HG03095 (cell line): ENCODE data around the gene CTBP1.

Experiments
- ATAC-seq: cut with Tn5 transposase; IDR thresholded peaks from one replicate; pipeline ENCODE4 v1.9.1; 2021; ENCODE audit warnings: moderate library complexity; ENCODE audit not compliant: unreplicated experiment

Gene CTBP1

GRCh38 chr4:1211891-1212545 is 36.9 kb downstream of the CTBP1 start:
- no peak for ATAC-seq

GRCh38 chr4:1211371-1211770 is 37.6 kb downstream of the CTBP1 start:
- ATAC-seq = no peak

- ATAC-seq = no peak
Observed at GRCh38 chr4:1210971-1211370, 38.0 kb downstream of the CTBP1 start.

- no peak for ATAC-seq
Observed at GRCh38 chr4:1210241-1210841, 38.6 kb downstream of the CTBP1 start.

GRCh38 chr4:1209821-1210220 is 39.1 kb downstream of the CTBP1 start:
- no peak for ATAC-seq

GRCh38 chr4:1208970-1209704 is 39.8 kb downstream of the CTBP1 start:
- ATAC-seq = no peak

- ATAC-seq = no peak
Observed at GRCh38 chr4:1208266-1208961, 40.5 kb downstream of the CTBP1 start.

- no peak for ATAC-seq
Observed at GRCh38 chr4:1207603-1208265, 41.2 kb downstream of the CTBP1 start.

- ATAC-seq = no peak
Observed at GRCh38 chr4:1207157-1207470, 41.8 kb downstream of the CTBP1 start.

GRCh38 chr4:1206299-1207156 is 42.4 kb downstream of the CTBP1 start:
- no peak for ATAC-seq

- no peak for ATAC-seq
Observed at GRCh38 chr4:1205586-1206298, 43.2 kb downstream of the CTBP1 start.

GRCh38 chr4:1204828-1205585 is 43.9 kb downstream of the CTBP1 start:
- no peak for ATAC-seq

GRCh38 chr4:1204286-1204827 is 44.6 kb downstream of the CTBP1 start:
- no peak for ATAC-seq

- no peak for ATAC-seq
Observed at GRCh38 chr4:1203026-1203616, 45.8 kb downstream of the CTBP1 start.

- ATAC-seq = no peak
Observed at GRCh38 chr4:1202526-1203011, 46.4 kb downstream of the CTBP1 start.

GRCh38 chr4:1201851-1202525 is 46.9 kb downstream of the CTBP1 start:
- no peak for ATAC-seq

- no peak for ATAC-seq
Observed at GRCh38 chr4:1200425-1201035, 48.4 kb downstream of the CTBP1 start.
